A673 (cell line): ENCODE measurements around the gene PTGES.

Source experiments
- CTCF ChIP-seq: fragments of 300-800, 200-600 bp; sonication (generic); conservative IDR thresholded peaks from 2 replicates; pipeline ENCODE4 v1.5.1; 2017; ENCODE audit warnings: low read depth, mild to moderate bottlenecking, antibody characterized with exemption, low read length, moderate library complexity, mixed read lengths
- EZH2 ChIP-seq: fragments of 200-600 bp; sonication (generic); IDR thresholded peaks from 2 replicates; pipeline ENCODE4 v1.6.1; 2017; ENCODE audit warnings: borderline replicate concordance, low read depth, mild to moderate bottlenecking, mixed read lengths, antibody characterized with exemption, low read length; ENCODE audit not compliant: poor library complexity, severe bottlenecking

GRCh38 chr9:129755151-129755550 lies 2.3 kb upstream of the PTGES start:
- TF ChIP-seq CTCF = no peak
- no peak for TF ChIP-seq EZH2
